Gastrocnemius medialis (tissue), 4 donors: Measurements from ENCODE around the gene CD47. TPM values are rescaled to one million over a fixed set of nuclear protein-coding genes. Genes with fewer than 3 reads are reported as not detected.

Experiments
- ATAC-seq, 2 donors: fragments of 150-250 bp; one replicate each; pipeline ENCODE4 v1.9.1; 2016
- DNase-seq, 2 donors: peaks; one replicate each; pipeline ENCODE4 v3.0.0-alpha.2; 2019
- H3K27ac ChIP-seq, 4 donors: fragments of 200-600 bp; sonication (generic); 1 replicate in 1 of 4; 2 replicates in 3 of 4; pipeline ENCODE4 v1.5.1; 2016 to 2018; ENCODE audit warnings: mild to moderate bottlenecking in 2 of 4, moderate library complexity in 1 of 4
- H3K27me3 ChIP-seq, 3 donors: fragments of 200-600 bp; sonication (generic) in 2 of 3; 1 replicate in 1 of 3; 2 replicates in 2 of 3; pipeline versions ENCODE4 v1.5.1 to v1.6.0; 2016 to 2019; ENCODE audit warnings: mild to moderate bottlenecking in 1 of 3, moderate library complexity in 1 of 3
- H3K36me3 ChIP-seq, 2 donors: fragments of 200-600 bp; sonication (generic) in 1 of 2; one replicate each; pipeline ENCODE4 v1.5.1; 2017 to 2018
- H3K4me1 ChIP-seq, 2 donors: fragments of 200-600 bp; sonication (generic) in 1 of 2; one replicate each; pipeline ENCODE4 v1.5.1; 2016 to 2017; ENCODE audit warnings: mild to moderate bottlenecking in 2 of 2
- H3K4me3 ChIP-seq, 4 donors: fragments of 200-600 bp; sonication (generic) in 3 of 4; 1 replicate in 1 of 4; 2 replicates in 3 of 4; pipeline ENCODE4 v1.5.1; 2016 to 2019; ENCODE audit warnings: mild to moderate bottlenecking in 2 of 4
- H3K9me3 ChIP-seq, 3 donors: fragments of 200-600 bp; sonication (generic) in 2 of 3; 1 replicate in 1 of 3; 2 replicates in 2 of 3; pipeline ENCODE4 v1.5.1; 2016 to 2019
- POLR2A ChIP-seq, 2 donors: fragments of 450-650 bp; IDR thresholded peaks; one replicate each; pipeline ENCODE4 v1.6.1; 2017; ENCODE audit warnings: antibody characterized with exemption in 2 of 2, mild to moderate bottlenecking in 2 of 2, moderate library complexity in 2 of 2
- in situ Hi-C, 4 donors: fragments of 200-750 bp; cut with MboI; loops; one replicate each; pipeline versions ENCODE4 v1.15.0 to v1.8.0; 2017; ENCODE audit warnings: low sequenced_read_pairs in 4 of 4
- intact Hi-C: fragments of 100-400 bp; cut with DNase I; formaldehyde crosslinking; loops from one replicate; pipeline ENCODE4 v1.15.1; 2023; ENCODE audit warnings: low total_unique reads
- total RNA-seq, 4 donors: library from RNA; depleted of rRNA; stranded (reverse); fragments of >200 nt; gene quantifications; one replicate each; pipeline versions ENCODE4 v1.1.0 to v1.2.3, GENCODE V29; 2016
- TF ChIP-seq, protein P1 (sequence below), 5 experiments: fragments of 450-650 bp in 3 of 5; fragments of 200-600 bp in 2 of 5; sonication (generic) in 2 of 5; IDR thresholded peaks in 4 of 5; conservative IDR thresholded peaks in 1 of 5; 1 replicate in 4 of 5; 2 replicates in 1 of 5; pipeline ENCODE4 v1.5.1; 2016 to 2019; ENCODE audit warnings: antibody characterized with exemption in 5 of 5, mild to moderate bottlenecking in 3 of 5, moderate library complexity in 3 of 5

The CD47 gene
- total RNA-seq, 4 donors from 2014 or later: 14.5 to 30.3 (median 22.4) TPM

DNA sequence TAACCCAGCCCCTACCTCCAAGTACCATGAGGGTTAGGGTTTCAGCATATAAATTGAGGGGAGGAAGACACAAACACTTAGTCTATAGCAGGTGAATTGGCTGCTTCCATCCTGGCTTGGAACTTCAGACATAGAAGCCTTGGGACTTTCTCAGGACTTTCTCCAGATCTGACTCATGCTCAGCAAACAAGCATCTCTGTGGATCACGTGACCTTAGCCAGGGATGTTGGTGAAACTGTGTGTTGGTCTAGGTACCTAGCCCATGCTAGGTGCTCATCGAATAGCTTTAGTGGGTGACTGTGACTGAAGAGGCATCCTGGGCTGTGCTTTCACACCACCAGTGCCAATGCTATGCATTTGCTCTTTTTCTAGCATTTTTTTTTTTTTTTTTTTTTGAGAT, 58.9 kb downstream of the CD47 start:
- ATAC-seq: no peak
- no peak for DNase-seq

DNA sequence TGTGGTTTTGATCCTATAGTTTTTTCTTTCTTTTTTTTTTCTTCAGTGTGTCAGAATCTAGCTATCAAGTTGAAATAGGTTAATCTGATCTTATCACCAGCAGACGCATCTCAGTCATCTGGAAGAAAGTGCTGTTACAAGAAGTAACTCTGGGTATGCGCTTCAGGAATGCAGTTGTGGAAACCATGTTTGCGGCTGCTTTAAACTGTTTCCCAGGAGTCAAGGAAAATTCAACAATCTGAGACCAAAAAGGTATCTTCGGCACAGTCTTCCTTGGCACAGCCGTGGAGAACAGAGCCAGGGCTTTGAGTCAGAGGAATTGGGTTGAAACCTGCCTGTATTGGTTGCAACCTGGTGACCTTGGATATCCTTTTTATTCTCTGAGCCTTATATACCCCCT, 59.9 kb downstream of the CD47 start:
- H3K9me3 ChIP-seq: no peaks in the 10 kb centered on the region
- ATAC-seq: no peak
- in situ Hi-C loops (no loop called here), intact Hi-C loops (no loop called here)
- H3K36me3 ChIP-seq: no peaks in the 10 kb centered on the region
- no peaks in the 10 kb centered on the region for H3K27me3 ChIP-seq
- H3K4me1 ChIP-seq: no peaks in the 10 kb centered on the region
- DNase-seq: no peak
- TF ChIP-seq POLR2A (IDR thresholded peaks at IDR 0.05): no peak
- TF ChIP-seq, protein P1, sequence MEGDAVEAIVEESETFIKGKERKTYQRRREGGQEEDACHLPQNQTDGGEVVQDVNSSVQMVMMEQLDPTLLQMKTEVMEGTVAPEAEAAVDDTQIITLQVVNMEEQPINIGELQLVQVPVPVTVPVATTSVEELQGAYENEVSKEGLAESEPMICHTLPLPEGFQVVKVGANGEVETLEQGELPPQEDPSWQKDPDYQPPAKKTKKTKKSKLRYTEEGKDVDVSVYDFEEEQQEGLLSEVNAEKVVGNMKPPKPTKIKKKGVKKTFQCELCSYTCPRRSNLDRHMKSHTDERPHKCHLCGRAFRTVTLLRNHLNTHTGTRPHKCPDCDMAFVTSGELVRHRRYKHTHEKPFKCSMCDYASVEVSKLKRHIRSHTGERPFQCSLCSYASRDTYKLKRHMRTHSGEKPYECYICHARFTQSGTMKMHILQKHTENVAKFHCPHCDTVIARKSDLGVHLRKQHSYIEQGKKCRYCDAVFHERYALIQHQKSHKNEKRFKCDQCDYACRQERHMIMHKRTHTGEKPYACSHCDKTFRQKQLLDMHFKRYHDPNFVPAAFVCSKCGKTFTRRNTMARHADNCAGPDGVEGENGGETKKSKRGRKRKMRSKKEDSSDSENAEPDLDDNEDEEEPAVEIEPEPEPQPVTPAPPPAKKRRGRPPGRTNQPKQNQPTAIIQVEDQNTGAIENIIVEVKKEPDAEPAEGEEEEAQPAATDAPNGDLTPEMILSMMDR (IDR thresholded peaks at IDR 0.05 in 4 of 5, conservative IDR thresholded peaks at IDR 0.05 in 1 of 5): no peak
- no peak overlapping the region for H3K4me3 ChIP-seq
- no peak overlapping the region for H3K27ac ChIP-seq

More for the DNA sequence above, 58.9 kb downstream of the CD47 start:
- Histone ChIP-seq H3K36me3 (no peaks in the 10 kb centered on the region), H3K27me3 (no peaks in the 10 kb centered on the region), H3K9me3 (no peaks in the 10 kb centered on the region), H3K4me3 (no peak overlapping the region), H3K4me1 (no peaks in the 10 kb centered on the region), H3K27ac (no peak overlapping the region)
- in situ Hi-C loops (no loop called here), intact Hi-C loops (no loop called here)
- TF ChIP-seq, protein P1 (IDR thresholded peaks at IDR 0.05 in 4 of 5, conservative IDR thresholded peaks at IDR 0.05 in 1 of 5): no peak
- TF ChIP-seq POLR2A (IDR thresholded peaks at IDR 0.05): no peak

GRCh38 chr3:108029466-108029865, 61.4 kb downstream of the CD47 start:
- intact Hi-C loops: no loop called here
- in situ Hi-C loops: no loop called here
- no peak for ATAC-seq
- H3K4me3 ChIP-seq: no peak overlapping the region
- no peaks in the 10 kb centered on the region for H3K4me1 ChIP-seq
- H3K27ac ChIP-seq: no peak overlapping the region
- no peak for TF ChIP-seq POLR2A (IDR thresholded peaks at IDR 0.05)
- TF ChIP-seq, protein P1 (IDR thresholded peaks at IDR 0.05 in 4 of 5, conservative IDR thresholded peaks at IDR 0.05 in 1 of 5): no peak
- H3K9me3 ChIP-seq: no peaks in the 10 kb centered on the region
- H3K27me3 ChIP-seq: no peaks in the 10 kb centered on the region
- DNase-seq: no peak
- no peaks in the 10 kb centered on the region for H3K36me3 ChIP-seq

GRCh38 chr3:108028896-108029295, 61.9 kb downstream of the CD47 start:
- ATAC-seq: no peak
- no peaks in the 10 kb centered on the region for H3K36me3 ChIP-seq
- TF ChIP-seq, protein P1 (IDR thresholded peaks at IDR 0.05 in 4 of 5, conservative IDR thresholded peaks at IDR 0.05 in 1 of 5): no peak
- TF ChIP-seq POLR2A (IDR thresholded peaks at IDR 0.05): no peak
- in situ Hi-C loops: no loop called here
- intact Hi-C loops: no loop called here
- H3K27ac ChIP-seq: no peak overlapping the region
- H3K4me1 ChIP-seq: no peaks in the 10 kb centered on the region
- no peaks in the 10 kb centered on the region for H3K27me3 ChIP-seq
- H3K9me3 ChIP-seq: no peaks in the 10 kb centered on the region
- H3K4me3 ChIP-seq: no peak overlapping the region
- no peak for DNase-seq

DNA sequence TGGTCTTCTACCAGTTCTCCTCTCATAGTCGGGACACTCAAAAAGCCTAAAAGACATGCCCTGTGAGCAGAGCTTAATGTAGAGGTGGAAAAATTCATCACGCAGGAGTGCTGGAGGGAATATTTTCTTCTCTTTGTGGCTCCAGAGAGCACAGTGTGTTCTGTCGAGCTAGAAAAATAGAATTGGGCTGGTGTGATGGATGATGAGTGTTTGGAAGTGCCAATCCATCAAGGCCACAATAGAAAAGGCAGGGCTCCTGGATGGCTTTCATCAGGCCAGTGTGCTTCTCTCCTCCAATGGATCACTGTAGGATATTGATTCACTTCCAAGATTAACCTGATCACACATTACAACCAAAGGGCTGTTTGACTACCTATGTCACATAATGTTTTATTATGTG, 65.7 kb downstream of the CD47 start:
- no peak overlapping the region for H3K4me3 ChIP-seq
- DNase-seq (no peak), ATAC-seq (no peak)
- no peaks in the 10 kb centered on the region for H3K27me3 ChIP-seq
- H3K36me3 ChIP-seq: no peaks in the 10 kb centered on the region
- no peak overlapping the region for H3K27ac ChIP-seq
- in situ Hi-C loops (no loop called here), intact Hi-C loops (no loop called here)
- no peak for TF ChIP-seq POLR2A (IDR thresholded peaks at IDR 0.05)
- TF ChIP-seq, protein P1 (IDR thresholded peaks at IDR 0.05 in 4 of 5, conservative IDR thresholded peaks at IDR 0.05 in 1 of 5): no peak
- no peaks in the 10 kb centered on the region for H3K9me3 ChIP-seq
- H3K4me1 ChIP-seq: no peaks in the 10 kb centered on the region
